Liver (tissue), 9 donors: ENCODE measurements around the gene VPS25. TPM values are rescaled to one million over a fixed set of nuclear protein-coding genes. Genes with fewer than 3 reads are reported as not detected.

Source experiments
- DNase-seq: peaks from one replicate; pipeline ENCODE4 v3.0.0-alpha.2; 2017; ENCODE audit warnings: low spot score
- H3K27ac ChIP-seq, 2 donors: one replicate each; pipeline ENCODE4 v1.7.0; 2013; ENCODE audit warnings: inconsistent platforms in 2 of 2, low read length in 2 of 2, control low read depth in 1 of 2, low read depth in 1 of 2, mild to moderate bottlenecking in 1 of 2
- H3K27me3 ChIP-seq, 4 donors: one replicate each; pipeline versions ENCODE4 v1.6.1 to v1.7.0; 2013; ENCODE audit warnings: low read length in 3 of 4, inconsistent platforms in 1 of 4, mild to moderate bottlenecking in 1 of 4, moderate library complexity in 1 of 4; ENCODE audit not compliant: control insufficient read depth in 4 of 4, insufficient read depth in 4 of 4
- H3K36me3 ChIP-seq, 4 donors: one replicate each; pipeline versions ENCODE4 v1.6.1 to v1.7.0; 2013; ENCODE audit warnings: low read length in 3 of 4, mild to moderate bottlenecking in 3 of 4, low read depth in 1 of 4, moderate library complexity in 1 of 4; ENCODE audit not compliant: control insufficient read depth in 4 of 4, insufficient read depth in 3 of 4
- H3K4me1 ChIP-seq, 4 donors: one replicate each; pipeline versions ENCODE4 v1.6.1 to v1.7.0; 2013; ENCODE audit warnings: low read length in 3 of 4, mild to moderate bottlenecking in 3 of 4, moderate library complexity in 1 of 4; ENCODE audit not compliant: control insufficient read depth in 4 of 4, insufficient read depth in 4 of 4
- H3K4me3 ChIP-seq, 3 donors: one replicate each; pipeline versions ENCODE4 v1.6.1 to v1.7.0; 2013; ENCODE audit warnings: low read length in 3 of 3, control low read depth in 1 of 3, low read depth in 1 of 3, mild to moderate bottlenecking in 1 of 3
- H3K9ac ChIP-seq, 2 donors: one replicate each; pipeline ENCODE4 v1.7.0; 2013; ENCODE audit warnings: low read length in 2 of 2, mild to moderate bottlenecking in 2 of 2, moderate library complexity in 2 of 2, control low read depth in 1 of 2, low read depth in 1 of 2
- H3K9me3 ChIP-seq, 4 donors: one replicate each; pipeline versions ENCODE4 v1.6.1 to v1.7.0; 2013; ENCODE audit warnings: low read length in 3 of 4; ENCODE audit not compliant: control insufficient read depth in 4 of 4
- ATF3 ChIP-seq: IDR thresholded peaks from 2 replicates; pipeline ENCODE4 v1.6.1; 2016; ENCODE audit warnings: antibody characterized with exemption
- HNF4A ChIP-seq, 2 donors: conservative IDR thresholded peaks; 2 replicates each; pipeline ENCODE4 v1.6.1; 2016; ENCODE audit warnings: antibody characterized with exemption in 2 of 2, mild to moderate bottlenecking in 2 of 2
- MAX ChIP-seq: IDR thresholded peaks from 2 replicates; pipeline ENCODE4 v1.6.1; 2016; ENCODE audit warnings: antibody characterized with exemption
- NR2F2 ChIP-seq: IDR thresholded peaks from 2 replicates; pipeline ENCODE4 v1.6.1; 2016; ENCODE audit warnings: antibody characterized with exemption
- REST ChIP-seq: IDR thresholded peaks from 2 replicates; pipeline ENCODE4 v1.6.1; 2016; ENCODE audit warnings: antibody characterized with exemption, mild to moderate bottlenecking
- RXRA ChIP-seq, 2 donors: IDR thresholded peaks; 2 replicates each; pipeline ENCODE4 v1.6.1; 2017 to 2018; ENCODE audit warnings: antibody characterized with exemption in 2 of 2, mild to moderate bottlenecking in 1 of 2
- SP1 ChIP-seq: IDR thresholded peaks from 2 replicates; pipeline ENCODE4 v1.6.1; 2018; ENCODE audit warnings: antibody characterized with exemption, mild to moderate bottlenecking
- ZBTB33 ChIP-seq: IDR thresholded peaks from 2 replicates; pipeline ENCODE4 v1.6.1; 2016; ENCODE audit warnings: antibody characterized with exemption
- WGBS: extraction: QIAGEN DNeasy Blood & Tissue Kit; methylation state at CpG from one replicate; pipeline ENCODE4 v1.1.7; 2013; 5-methylcytosine and 5-hydroxymethylcytosine counted together
- polyA plus RNA-seq, 2 donors: library from polyadenylated mRNA; stranded (reverse) in 1 of 2; unstranded in 1 of 2; fragments of 200-250 nt in 1 of 2; fragments of >200 nt in 1 of 2; fragmentation: Nextera tagmentation in 1 of 2; extraction: Ambion mirVana in 1 of 2; gene quantifications; one replicate each; pipeline versions ENCODE4 v1.2.1 to v1.2.3, GENCODE V29; 2013 to 2015
- total RNA-seq, 2 donors: library from RNA; depleted of rRNA; stranded (reverse); fragments of >200 nt; gene quantifications; one replicate each; pipeline ENCODE4 v1.2.3, GENCODE V29; 2014
- donor health status: healthy.
- donor health status: healthy.
- donor health status: healthy.
- donor health status: healthy.
- donor health status: healthy.

The VPS25 gene
- total and polyA plus RNA-seq, 4 donors = 40.9 to 65.7 (median 51.0) TPM

- 78% methylated on average over 3 of the region's 3 CpGs for WGBS
- no peak overlapping the region for H3K9ac ChIP-seq
- peaks cover 0 to 6% (median 0%) of the 10 kb centered on the region in 4 donors for H3K27me3 ChIP-seq
- no peak overlapping the region for H3K27ac ChIP-seq
- H3K36me3 ChIP-seq = peaks cover 2 to 41% (median 20%) of the 10 kb centered on the region in 4 donors
- peaks cover 9 to 16% (median 12%) of the 10 kb centered on the region in 4 donors for H3K4me1 ChIP-seq
- TF ChIP-seq ATF3 = no peak
- TF ChIP-seq NR2F2 = no peak
- TF ChIP-seq MAX = no peak
- no peak for TF ChIP-seq SP1
- TF ChIP-seq RXRA (IDR thresholded peaks at IDR 0.05) = no peak
- TF ChIP-seq HNF4A (conservative IDR thresholded peaks at IDR 0.05) = no peak
- TF ChIP-seq REST = no peak
- no peak for TF ChIP-seq ZBTB33
- H3K9me3 ChIP-seq = no peaks in the 10 kb centered on the region
- no peak overlapping the region for H3K4me3 ChIP-seq
- DNase-seq = no peak
These were observed 6.2 kb downstream of the VPS25 start for GRCh38 chr17:42779304-42779935.

- WGBS = 10% methylated on average over 65 of the region's 65 CpGs
- TF ChIP-seq HNF4A (conservative IDR thresholded peaks at IDR 0.05) (peak in 1 of 2 donors; percentile 20), MAX (no peak)
- Histone ChIP-seq H3K9ac (no peak within 1 kb of the TSS), H3K27ac (no peak within 1 kb of the TSS), H3K4me1 (peaks cover 8 to 16% (median 10%) of the 10 kb centered on the region in 4 donors), H3K27me3 (peaks cover 0 to 6% (median 0%) of the 10 kb centered on the region in 4 donors), H3K9me3 (no peaks in the 10 kb centered on the region), H3K4me3 (peak within 1 kb of the TSS in 1 of 3 donors; percentile 40), H3K36me3 (peaks cover 2 to 40% (median 19%) of the 10 kb centered on the region in 4 donors)
- DNase-seq = peak; percentile 63
These were observed 6.9 kb downstream of the VPS25 start, which contains the start of gene WNK4 for GRCh38 chr17:42779936-42780850. Gene WNK4 (plus strand): TSS chr17:42780610. CDS start chr17:42780699, 89 bp downstream.
